HG02840 (cell line): ENCODE results near the gene PIF1.
"Not testable (repeated sequence)": the region's sequence is repeated elsewhere in the genome, so short reads cannot be mapped to it uniquely, and the experiment has no call there.

ENCODE experiments used
- ATAC-seq: cut with Tn5 transposase; IDR thresholded peaks from one replicate; pipeline ENCODE4 v1.9.1; 2021; ENCODE audit warnings: mild to moderate bottlenecking, moderate library complexity, moderate number of reproducible peaks; ENCODE audit not compliant: unreplicated experiment, low FRiP score

Gene PIF1

DNA sequence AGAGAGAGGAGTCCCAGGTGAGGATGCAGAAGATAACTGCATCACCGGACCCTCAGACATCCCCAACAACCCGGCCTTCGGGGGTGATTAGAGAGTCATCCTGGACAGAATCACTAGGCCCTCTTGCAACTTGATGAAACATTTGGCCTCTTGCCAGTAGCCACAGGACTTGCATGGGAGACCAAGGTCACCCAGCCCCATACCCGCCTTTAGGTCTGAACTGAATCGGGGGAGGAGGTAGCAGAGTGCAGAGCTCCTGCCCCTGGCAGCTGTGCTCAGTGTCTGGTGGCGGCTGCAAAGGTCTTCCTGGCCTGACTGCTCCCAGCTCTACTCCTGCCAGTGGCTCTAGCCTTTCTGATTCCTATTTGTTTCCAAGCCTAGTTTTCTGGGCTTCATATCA is 12.4 kb downstream of the PIF1 start:
- no peak for ATAC-seq

- ATAC-seq = no peak
These were observed 14.7 kb downstream of the PIF1 start for GRCh38 chr15:64810497-64811326.

DNA sequence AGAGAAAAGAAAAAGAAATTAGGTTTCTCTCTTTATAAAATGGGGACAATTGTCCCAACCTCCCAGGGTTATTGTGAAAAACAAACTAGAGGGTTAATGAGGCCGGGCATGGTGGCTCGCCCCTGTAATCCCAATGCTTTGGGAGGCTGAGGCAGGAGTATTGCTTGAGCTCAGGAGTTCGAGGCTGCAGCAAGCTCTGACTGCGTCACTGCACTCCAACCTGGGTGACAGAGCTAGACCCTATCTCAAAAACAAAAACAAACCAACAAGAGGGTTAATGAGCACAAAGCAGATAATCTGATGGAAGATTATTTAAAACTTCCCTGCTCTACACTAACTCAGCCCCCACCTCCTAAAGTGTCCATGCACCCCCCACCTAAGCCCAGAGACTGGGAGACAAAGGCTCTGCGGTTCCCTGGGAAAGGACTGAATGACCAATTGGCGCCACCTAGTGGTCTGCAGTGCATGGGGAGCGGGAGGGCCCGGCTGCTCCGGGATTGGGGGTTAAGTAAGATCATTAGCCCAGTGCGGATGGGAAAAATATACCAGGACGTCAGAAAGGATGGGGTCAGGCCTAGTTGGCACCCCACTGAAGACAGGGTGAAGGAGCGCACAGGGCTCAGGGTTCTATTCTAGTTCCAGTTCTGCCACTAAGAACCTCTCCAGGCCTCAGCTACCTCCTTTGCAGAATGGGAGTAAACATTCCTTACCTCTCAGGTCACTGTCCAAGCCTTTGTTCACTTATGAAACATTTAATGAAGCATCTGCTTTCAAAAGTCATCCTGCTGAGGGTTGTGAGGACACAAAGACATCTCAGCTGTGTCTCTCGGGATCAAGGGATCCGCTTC is 15.6 kb downstream of the PIF1 start:
- no peak for ATAC-seq

DNA sequence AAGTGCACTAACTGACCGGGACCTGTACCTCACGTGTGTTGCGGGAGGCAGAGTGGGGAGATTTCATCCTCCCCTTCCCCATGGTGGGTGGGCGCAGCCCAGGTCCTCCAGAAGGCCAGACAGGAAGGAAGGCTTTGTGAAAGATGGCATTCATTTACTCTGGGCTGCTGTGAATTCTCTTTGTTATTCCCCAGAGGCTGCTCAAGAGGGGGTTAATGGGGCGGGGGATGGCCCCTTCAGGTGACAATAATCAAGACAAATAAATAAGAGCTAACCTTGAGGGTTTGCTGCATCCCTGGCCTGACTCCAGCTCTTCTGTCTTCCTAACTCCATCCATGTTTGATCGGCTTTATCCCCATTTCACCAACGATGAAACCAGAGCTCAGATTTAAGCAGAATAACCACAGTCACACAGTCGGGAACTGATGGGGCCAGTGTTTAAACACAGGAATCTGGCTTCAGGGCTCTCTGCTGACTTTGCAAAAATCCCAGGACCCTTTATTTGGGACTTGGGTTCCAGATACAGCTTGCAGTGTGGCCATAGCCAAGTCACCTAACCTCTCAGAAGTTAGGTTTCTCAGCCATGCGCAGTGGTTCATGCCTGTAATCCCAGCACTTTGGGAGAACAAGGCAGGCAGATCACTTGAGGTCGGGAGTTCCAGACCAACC is 16.5 kb downstream of the PIF1 start:
- ATAC-seq = no peak

GRCh38 chr15:64807751-64808222 is 17.7 kb downstream of the PIF1 start:
- no peak for ATAC-seq

DNA sequence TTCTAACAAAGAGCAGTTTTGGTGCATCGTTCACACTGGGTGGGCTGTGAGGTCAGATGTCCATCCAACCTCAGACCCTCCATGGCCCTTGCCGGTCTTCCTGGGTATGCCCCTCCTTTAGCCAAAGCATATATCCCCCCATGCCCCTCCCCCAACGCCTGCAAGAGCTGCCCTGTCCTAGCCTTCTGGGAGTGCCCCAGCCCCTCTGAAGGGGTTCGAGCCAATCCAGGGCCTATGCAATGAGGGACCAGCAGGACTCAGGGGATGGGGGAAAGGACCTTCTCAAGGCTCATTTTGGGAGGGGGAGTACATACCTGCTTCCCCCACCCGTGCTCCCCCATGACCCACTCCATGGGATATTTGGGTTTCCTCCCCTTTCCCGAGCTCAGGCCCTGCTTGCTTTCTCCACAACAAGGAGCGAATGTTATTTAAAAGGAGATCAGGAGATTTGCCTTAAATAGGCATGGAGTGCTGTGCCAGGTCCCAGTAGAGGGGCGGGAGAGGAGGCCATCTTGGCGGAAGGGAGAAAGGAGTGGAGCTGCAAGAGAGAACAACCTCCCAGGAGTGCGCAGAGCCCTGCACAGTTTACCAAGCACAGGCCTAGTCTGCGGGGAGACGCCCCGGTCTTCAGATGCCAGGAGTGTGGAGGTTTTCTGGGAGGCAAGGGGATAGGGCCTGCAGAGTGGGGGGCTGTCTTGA is 18.2 kb downstream of the PIF1 start:
- ATAC-seq = no peak

DNA sequence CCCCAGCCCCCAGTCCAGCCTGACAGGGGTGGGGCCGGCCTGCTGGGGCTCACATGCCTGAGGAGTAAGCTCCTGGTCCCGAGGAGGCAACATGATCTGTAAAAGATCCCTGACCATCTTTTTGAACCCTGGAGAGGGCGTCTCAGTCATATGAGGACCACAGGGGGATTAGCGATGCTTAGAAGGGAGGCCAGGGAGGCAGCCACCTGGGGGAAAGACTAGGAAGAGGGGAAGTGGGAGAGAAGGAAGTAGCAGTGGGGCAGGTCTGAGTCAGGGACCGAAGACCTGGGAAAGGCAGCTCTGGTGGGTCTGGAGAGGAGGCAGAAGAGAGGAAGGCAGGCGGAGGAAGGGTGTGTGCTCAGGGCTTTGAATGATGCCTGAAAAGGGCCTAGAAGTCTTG is 18.9 kb downstream of the PIF1 start:
- no peak for ATAC-seq

GRCh38 chr15:64804619-64805018 is 20.8 kb downstream of the PIF1 start:
- no peak for ATAC-seq

- no peak for ATAC-seq
These were observed 21.9 kb downstream of the PIF1 start for GRCh38 chr15:64803526-64803925.

- ATAC-seq = no peak
These were observed 25.0 kb downstream of the PIF1 start for GRCh38 chr15:64800476-64800875.

- ATAC-seq = not testable (repeated sequence)
These were observed 26.5 kb downstream of the PIF1 start for GRCh38 chr15:64798905-64799304.

- ATAC-seq = not testable (repeated sequence)
These were observed 29.5 kb downstream of the PIF1 start for GRCh38 chr15:64795921-64796320.

- ATAC-seq = not testable (repeated sequence)
These were observed 30.1 kb downstream of the PIF1 start for GRCh38 chr15:64795299-64795698.

- no peak for ATAC-seq
These were observed 33.2 kb downstream of the PIF1 start for GRCh38 chr15:64792282-64792681.

GRCh38 chr15:64791401-64791800 is 34.0 kb downstream of the PIF1 start:
- ATAC-seq = no peak

DNA sequence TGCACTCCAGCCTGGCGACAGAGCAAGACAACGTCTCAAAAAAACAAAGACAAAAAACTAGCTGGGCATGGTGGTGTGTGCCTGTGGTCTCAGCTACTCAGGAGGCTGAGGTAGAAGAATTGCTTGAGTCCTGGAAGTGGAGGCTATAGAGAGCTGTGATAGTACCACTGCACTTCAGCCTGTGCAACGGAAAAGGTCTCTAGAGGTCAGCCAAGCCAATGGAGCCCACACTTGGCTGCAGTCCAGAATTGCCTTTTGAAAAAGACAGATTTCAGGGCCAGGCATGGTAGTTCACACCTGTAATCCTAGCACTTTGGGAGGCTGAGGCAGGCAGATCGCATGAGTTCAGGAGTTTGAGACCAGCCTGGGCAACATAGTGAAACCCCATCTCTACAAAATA is 41.7 kb downstream of the PIF1 start:
- no peak for ATAC-seq

DNA sequence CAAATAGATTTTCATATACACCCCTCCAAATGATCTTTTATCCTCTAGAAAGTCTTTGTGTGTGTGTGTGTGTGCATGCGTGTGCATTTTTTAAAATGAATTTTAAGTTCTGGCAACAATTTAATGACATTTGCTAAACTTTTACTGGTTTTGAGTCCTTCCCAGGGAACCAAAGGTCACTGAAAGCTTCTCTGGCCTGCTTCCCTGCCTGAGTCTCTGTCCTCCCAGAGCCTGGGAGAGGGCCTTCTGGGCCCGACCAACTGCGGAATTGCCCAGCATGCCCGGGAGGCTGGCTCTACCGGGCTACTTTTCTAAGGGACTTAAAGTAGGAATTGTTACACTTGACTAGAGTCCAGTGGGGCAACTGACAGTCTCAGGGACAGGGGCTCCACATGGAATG is 42.7 kb downstream of the PIF1 start:
- no peak for ATAC-seq

DNA sequence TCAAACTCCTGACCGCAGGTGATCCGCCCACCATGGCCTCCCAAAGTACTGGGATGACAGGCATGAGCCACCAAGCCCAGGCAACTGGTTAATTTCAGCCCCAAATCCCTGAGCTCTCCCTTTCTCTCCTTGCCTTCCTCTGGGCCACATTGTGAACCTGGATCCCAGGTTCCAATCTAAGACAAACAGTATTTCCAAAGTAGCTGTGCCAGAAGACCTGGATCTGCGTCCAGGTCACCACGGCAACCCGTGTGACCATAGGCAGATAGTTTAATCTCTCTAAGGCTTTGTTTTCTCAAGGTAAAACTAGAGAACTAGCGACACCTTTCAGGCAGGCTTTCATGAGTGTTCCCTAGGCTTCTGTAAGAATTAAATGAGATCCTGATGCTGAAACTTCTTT is 44.1 kb downstream of the PIF1 start:
- ATAC-seq = no peak

DNA sequence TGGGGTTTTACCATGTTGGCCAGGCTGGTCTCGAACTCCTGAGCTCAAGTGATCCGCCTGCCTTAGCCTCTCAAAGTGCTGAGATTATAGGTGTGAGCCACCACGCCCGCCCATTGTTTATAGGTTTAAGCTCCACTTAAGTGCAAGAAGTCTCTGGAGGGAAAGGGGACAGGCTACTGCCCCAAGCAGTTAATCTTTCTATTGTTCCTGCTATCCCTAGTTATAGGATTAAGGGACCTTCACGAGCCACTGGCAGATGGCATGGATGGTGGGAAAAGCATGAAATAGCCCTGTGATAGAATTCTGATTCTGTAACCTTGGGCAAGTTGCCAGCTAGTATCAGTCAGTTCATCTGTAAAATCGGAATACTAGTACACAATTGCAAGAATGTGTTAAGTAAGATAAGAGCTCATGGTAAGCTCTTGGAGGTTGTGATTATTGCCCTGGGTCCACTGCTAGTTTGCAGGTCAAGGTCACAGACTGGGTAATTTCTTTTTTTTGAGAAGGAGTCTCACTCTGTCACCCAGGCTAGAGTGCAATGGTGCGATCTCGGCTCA is 44.8 kb downstream of the PIF1 start:
- ATAC-seq = no peak

GRCh38 chr15:64779630-64780029 is 45.8 kb downstream of the PIF1 start:
- ATAC-seq = no peak
